ENCODE measurements around the gene TMEM87A.

Gene TMEM87A

DNA sequence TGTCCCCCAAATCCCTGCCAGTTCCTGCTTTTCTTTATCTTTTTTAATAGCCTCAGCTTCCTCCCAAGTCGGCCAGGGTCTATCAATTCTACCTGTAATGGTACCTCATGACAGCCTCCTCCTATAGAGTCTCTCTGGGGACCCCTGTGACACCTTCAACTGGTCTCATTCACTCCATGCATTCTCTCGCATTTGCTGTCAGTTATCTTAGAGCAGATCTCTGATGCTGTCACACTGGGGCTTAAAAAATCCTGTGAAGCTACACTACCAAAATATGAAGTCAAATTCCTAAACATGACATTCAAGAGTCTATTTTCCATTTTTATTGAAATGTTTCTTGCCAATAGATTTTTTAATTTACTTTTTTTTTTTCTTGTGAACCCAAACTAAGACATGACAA lies 70.6 kb downstream of the TMEM87A start:
- Histone ChIP-seq H3K4me3 (ENCODE audit: low read depth, low read length) (no peak overlapping the region), H3K4me1 (ENCODE audit: control insufficient read depth, insufficient read depth, low read length) (no peaks in the 10 kb centered on the region), H3K36me3 (ENCODE audit: control insufficient read depth in 2 of 2, insufficient read depth in 1 of 2, low read length in 2 of 2) (peaks cover 0 to 22% of the 10 kb centered on the region in 2 experiments; a peak in 2 of 3 replicates), H3K9me3 (ENCODE audit: control insufficient read depth, insufficient read depth, low read depth, low read length) (no peaks in the 10 kb centered on the region), H3K27ac (ENCODE audit: extremely low read depth, low read depth, low read length) (no peak overlapping the region)
- ChIA-PET POLR2A (no interaction called here), CTCF (no interaction called here)
- TF ChIP-seq ZFP69B (tag by site-specific recombination; IDR thresholded peaks at IDR 0.05) (no peak), IKZF3 (tag by site-specific recombination; IDR thresholded peaks at IDR 0.05) (no peak)

- H3K36me3 ChIP-seq (ENCODE audit: control insufficient read depth in 2 of 2, insufficient read depth in 1 of 2, low read length in 2 of 2), result peaks cover 0 to 26% of the 10 kb centered on the region in 2 experiments; a peak in 2 of 3 replicates
- no peak overlapping the region for H3K4me3 ChIP-seq (ENCODE audit: low read depth, low read length)
- no peaks in the 10 kb centered on the region for H3K4me1 ChIP-seq (ENCODE audit: control insufficient read depth, insufficient read depth, low read length)
- ChIA-PET CTCF (no interaction called here), POLR2A (no interaction called here)
- H3K9me3 ChIP-seq (ENCODE audit: control insufficient read depth, insufficient read depth, low read depth, low read length), result no peaks in the 10 kb centered on the region
- H3K27ac ChIP-seq (ENCODE audit: extremely low read depth, low read depth, low read length), result no peak overlapping the region
- TF ChIP-seq ZNF664 (tag by site-specific recombination; IDR thresholded peaks at IDR 0.05) (no peak), ZNF2 (tag by site-specific recombination; IDR thresholded peaks at IDR 0.05) (no peak), ZFP69B (tag by site-specific recombination; IDR thresholded peaks at IDR 0.05) (no peak), ZNF558 (tag by site-specific recombination; IDR thresholded peaks at IDR 0.05) (no peak), GFI1B (tag by site-specific recombination; IDR thresholded peaks at IDR 0.05) (no peak), ZNF280D (tag by site-specific recombination; IDR thresholded peaks at IDR 0.05) (no peak), ZNF791 (tag by site-specific recombination; IDR thresholded peaks at IDR 0.05) (no peak)
Observed at GRCh38 chr15:42201801-42202200, 71.4 kb downstream of the TMEM87A start.

DNA sequence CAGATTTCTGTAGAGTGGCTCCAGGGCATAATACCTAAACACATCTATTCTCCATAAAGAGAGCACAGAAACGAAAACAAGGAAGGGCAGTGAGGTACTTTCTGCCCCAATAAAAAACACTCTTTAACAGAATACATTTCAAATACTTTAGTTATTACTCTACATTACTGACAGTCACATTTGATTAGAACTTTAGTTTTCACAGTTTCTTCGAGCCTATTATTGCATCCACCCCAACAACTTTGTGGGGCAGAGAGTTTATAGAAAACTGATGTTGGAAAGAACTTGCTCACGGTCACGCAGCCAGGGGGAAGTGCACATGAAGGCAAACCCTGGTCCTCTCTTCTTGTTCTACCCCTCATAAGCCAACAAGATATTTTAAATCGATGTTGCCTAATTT lies 74.1 kb downstream of the TMEM87A start:
- ChIA-PET CTCF (no interaction called here), POLR2A (no interaction called here)
- no peaks in the 10 kb centered on the region for H3K9me3 ChIP-seq (ENCODE audit: control insufficient read depth, insufficient read depth, low read depth, low read length)
- no peak overlapping the region for H3K4me3 ChIP-seq (ENCODE audit: low read depth, low read length)
- H3K36me3 ChIP-seq (ENCODE audit: control insufficient read depth in 2 of 2, insufficient read depth in 1 of 2, low read length in 2 of 2), result peaks cover 0 to 23% of the 10 kb centered on the region in 2 experiments; a peak in 2 of 3 replicates
- H3K27ac ChIP-seq (ENCODE audit: extremely low read depth, low read depth, low read length), result no peak overlapping the region
- no peaks in the 10 kb centered on the region for H3K4me1 ChIP-seq (ENCODE audit: control insufficient read depth, insufficient read depth, low read length)
- TF ChIP-seq, protein P1, sequence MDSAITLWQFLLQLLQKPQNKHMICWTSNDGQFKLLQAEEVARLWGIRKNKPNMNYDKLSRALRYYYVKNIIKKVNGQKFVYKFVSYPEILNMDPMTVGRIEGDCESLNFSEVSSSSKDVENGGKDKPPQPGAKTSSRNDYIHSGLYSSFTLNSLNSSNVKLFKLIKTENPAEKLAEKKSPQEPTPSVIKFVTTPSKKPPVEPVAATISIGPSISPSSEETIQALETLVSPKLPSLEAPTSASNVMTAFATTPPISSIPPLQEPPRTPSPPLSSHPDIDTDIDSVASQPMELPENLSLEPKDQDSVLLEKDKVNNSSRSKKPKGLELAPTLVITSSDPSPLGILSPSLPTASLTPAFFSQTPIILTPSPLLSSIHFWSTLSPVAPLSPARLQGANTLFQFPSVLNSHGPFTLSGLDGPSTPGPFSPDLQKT (IDR thresholded peaks at IDR 0.05; ENCODE audit: borderline replicate concordance, low read depth, low read length), result no peak
- TF ChIP-seq ZNF48 (tag by site-specific recombination; IDR thresholded peaks at IDR 0.05) (no peak), ZNF26 (tag by site-specific recombination; IDR thresholded peaks at IDR 0.05) (no peak), ZNF791 (tag by site-specific recombination; IDR thresholded peaks at IDR 0.05) (no peak)
- TF ChIP-seq, protein P2, sequence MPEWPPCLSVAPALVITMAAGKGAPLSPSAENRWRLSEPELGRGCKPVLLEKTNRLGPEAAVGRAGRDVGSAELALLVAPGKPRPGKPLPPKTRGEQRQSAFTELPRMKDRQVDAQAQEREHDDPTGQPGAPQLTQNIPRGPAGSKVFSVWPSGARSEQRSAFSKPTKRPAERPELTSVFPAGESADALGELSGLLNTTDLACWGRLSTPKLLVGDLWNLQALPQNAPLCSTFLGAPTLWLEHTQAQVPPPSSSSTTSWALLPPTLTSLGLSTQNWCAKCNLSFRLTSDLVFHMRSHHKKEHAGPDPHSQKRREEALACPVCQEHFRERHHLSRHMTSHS (tag by site-specific recombination; IDR thresholded peaks at IDR 0.05), result no peak

Data from HEK293 (cell line).